CMK (cell line): ENCODE measurements around the gene THRAP3.
"Not testable (repeated sequence)": the region's sequence is repeated elsewhere in the genome, so short reads cannot be mapped to it uniquely, and the experiment has no call there.

ENCODE experiments used
- DNase-seq: peaks from one replicate; pipeline ENCODE4 v3.0.0-alpha.2; 2010; ENCODE audit warnings: low read depth

The THRAP3 gene

GRCh38 chr1:36206323-36206858, 17.9 kb upstream of the THRAP3 start:
- no peak for DNase-seq

- DNase-seq: no peak
These were observed 16.9 kb upstream of the THRAP3 start for GRCh38 chr1:36207339-36207738.

- DNase-seq: no peak
These were observed 15.1 kb upstream of the THRAP3 start for GRCh38 chr1:36208978-36209703.

- DNase-seq: no peak
These were observed 12.9 kb upstream of the THRAP3 start for GRCh38 chr1:36211307-36211706.

GRCh38 chr1:36211841-36212240, 12.4 kb upstream of the THRAP3 start:
- DNase-seq: no peak

- DNase-seq: no peak
These were observed 11.5 kb upstream of the THRAP3 start for GRCh38 chr1:36212782-36213181.

- no peak for DNase-seq
These were observed 6.6 kb upstream of the THRAP3 start for GRCh38 chr1:36217670-36218069.

- DNase-seq: not testable (repeated sequence)
These were observed 2.3 kb upstream of the THRAP3 start for GRCh38 chr1:36221901-36222300.

GRCh38 chr1:36222481-36223380, 1.5 kb upstream of the THRAP3 start:
- DNase-seq: no peak

- peak; percentile 40 for DNase-seq
These were observed 755 bp upstream of the THRAP3 start for GRCh38 chr1:36223381-36223995.

GRCh38 chr1:36224537-36225282, 467 bp downstream of the THRAP3 start:
- no peak for DNase-seq

GRCh38 chr1:36225283-36225899, 1.1 kb downstream of the THRAP3 start:
- no peak for DNase-seq

- not testable (repeated sequence) for DNase-seq
These were observed 6.0 kb downstream of the THRAP3 start for GRCh38 chr1:36230279-36230678.

GRCh38 chr1:36231191-36231590, 6.9 kb downstream of the THRAP3 start:
- no peak for DNase-seq

GRCh38 chr1:36232212-36233095, 8.2 kb downstream of the THRAP3 start:
- DNase-seq: no peak

GRCh38 chr1:36236302-36236701, 12.1 kb downstream of the THRAP3 start:
- DNase-seq: no peak

- DNase-seq: no peak
These were observed 14.2 kb downstream of the THRAP3 start for GRCh38 chr1:36238433-36238832.

GRCh38 chr1:36239941-36240637, 15.8 kb downstream of the THRAP3 start:
- no peak for DNase-seq

GRCh38 chr1:36247538-36247937, 23.3 kb downstream of the THRAP3 start:
- no peak for DNase-seq
